Activated CD4-positive, CD25-positive, alpha-beta regulatory T cell treated with anti-CD3 and anti-CD28 coated beads, Interleukin-2, amount 50 U/mL, for 72 hours (primary cell): Measurements from ENCODE around the gene NKIRAS2.
A peak's percentile ranks its signal among the peaks of the same experiment; 100 is the strongest.

Experiments used
- DNase-seq: peaks from one replicate; pipeline ENCODE4 v3.0.0; 2021

NKIRAS2 gene

DNA sequence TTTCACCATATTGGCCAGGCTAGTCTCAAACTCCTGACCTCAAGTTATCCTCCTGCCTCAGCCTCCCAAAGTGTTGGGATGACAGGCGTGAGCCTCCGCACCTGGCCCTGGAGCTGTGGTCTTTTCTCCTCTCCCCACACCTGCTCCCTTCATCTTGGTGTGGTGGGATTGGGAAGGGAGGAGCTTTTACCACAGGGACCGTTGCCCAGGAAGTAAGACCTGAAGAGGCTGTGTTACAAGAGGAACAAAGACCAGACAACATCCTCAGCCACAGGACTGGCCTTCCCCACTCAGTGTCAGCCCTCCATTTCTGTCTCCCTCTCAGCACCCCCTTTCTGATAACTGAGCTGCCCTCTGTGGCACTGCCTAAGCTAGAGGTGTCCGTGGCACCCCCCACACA lies 39.9 kb downstream of the NKIRAS2 start:
- no peak for DNase-seq

DNA sequence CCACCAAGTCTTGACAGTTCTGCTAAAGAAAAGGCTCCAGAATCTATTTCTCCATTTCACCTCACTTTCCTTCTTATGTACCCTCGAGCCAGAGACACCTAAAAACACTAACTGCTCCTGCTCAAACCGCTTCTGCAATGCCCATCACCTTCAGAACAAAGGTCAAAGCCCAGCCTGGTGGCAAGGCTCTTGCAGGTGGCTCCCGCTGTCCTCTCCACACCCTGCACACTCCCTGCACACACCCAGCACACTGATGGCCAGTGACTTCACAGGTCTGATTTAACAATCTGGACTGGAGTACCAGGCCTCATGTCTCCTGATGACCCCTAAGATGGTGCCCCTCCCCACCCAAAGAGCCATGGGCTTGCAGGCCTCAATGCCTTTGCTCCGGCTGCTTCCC lies 40.3 kb downstream of the NKIRAS2 start:
- no peak for DNase-seq

DNA sequence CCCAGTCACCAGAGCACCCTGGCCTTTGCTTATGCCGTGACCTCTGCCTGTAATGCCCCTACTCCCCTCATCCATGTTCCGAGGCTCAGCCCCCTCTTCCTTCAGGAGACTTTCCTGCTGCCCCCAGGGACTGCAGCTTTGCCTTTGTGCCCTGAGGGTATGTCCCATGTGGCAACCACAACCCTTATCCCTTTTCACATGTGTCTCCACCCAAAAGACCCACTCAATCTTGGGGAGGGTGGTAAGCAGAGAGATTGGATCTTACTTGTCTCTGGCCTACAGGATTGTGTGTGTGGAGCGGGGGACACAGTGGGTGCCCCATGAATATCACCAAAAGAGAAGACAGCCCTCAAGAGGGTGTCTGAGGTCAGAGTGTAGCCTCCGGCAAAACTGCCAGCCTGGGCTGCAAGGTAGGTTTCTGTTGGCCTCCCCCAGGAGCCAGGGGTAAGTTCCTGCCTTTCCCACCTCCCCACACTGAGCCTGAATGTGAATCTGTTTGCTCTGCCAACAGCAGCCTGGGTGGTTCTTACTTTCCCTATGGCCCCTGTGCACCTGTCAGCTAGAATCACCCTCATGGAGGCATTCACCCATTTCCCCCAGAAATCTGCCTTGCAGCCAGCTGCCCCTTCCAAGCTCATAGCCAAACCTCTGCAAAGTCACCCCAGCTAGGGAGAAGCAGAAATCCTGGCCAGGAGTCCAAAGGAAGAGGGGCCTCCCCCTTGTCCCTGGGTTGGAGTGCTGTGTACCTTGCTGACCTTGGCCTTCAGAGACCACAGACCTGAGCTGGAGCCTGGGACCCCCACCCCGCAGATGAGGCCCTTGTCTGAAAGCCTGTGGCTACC lies 42.0 kb downstream of the NKIRAS2 start:
- no peak for DNase-seq

DNA sequence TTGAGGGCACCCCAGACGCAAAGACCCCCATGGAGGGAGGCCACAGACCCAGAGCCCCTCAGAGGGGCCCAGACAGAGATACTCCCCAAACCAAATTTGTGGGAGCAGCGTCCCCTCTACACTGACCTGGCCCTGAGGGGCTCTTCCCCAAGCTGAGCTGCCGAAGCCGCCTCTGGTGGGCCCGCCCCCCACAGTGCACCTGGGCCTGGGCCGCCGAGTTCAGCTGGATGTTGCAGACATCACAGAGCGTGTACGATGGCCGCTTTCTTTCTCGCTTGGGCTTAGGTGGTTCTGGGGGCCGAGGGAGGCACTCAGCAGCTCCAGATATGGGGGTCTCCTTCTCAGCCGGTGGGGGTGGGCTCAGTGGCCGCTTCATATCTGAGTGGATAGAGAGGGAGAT lies 42.8 kb downstream of the NKIRAS2 start:
- no peak for DNase-seq

DNA sequence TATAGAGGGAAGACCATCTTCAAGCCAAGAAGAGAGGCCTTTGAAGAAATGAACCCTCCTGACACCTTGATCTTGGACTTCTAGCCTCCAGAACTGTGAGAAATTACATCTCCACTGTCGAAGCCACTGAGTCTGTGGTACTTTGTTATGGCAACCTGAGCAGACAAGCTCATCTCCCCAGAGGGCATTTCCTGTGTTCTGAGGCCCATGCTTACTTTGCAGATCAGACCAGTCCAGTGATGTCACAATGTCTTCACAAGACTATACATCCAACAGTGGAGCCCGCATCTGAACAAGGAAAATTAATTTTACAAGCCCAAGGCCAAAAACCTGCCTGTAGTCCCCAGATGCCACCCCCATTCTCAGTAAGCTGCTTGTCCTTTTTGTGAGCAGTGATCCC lies 45.3 kb downstream of the NKIRAS2 start:
- no peak for DNase-seq

DNA sequence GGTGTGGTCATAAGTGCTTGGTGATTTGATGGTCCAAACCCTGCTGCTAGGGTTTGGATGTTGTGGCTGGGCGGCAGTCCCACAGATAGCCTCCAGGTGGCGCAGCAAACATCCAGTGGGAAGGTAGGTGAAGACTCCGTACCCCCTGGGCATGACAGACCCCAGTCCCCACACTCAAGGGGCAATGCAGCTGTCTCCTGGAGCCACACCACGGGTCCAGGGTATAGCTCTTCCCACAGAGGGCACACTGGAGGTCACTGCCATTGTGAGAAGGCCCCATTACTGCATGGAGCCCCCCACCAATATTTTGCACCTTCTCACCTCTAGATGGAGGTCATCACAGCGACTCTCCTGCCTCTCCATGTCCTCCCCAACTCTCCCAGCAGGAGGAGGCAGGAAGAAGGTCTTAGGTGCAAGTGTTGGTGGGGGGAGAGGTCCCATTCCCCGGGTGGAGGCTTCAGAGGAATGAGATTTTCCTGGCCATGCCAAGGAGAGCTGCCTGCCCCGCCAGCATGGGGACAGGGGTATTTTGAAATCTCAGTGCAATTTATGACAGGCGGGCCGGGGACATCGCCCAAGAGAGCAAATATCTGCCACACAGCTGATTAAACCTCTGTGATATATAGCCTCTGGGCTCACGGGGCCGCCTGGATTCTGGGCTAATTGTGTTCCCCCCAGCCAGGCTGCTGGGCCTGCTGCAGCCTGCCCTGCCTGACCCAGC lies 47.6 kb downstream of the NKIRAS2 start:
- peak; percentile 81 for DNase-seq

DNA sequence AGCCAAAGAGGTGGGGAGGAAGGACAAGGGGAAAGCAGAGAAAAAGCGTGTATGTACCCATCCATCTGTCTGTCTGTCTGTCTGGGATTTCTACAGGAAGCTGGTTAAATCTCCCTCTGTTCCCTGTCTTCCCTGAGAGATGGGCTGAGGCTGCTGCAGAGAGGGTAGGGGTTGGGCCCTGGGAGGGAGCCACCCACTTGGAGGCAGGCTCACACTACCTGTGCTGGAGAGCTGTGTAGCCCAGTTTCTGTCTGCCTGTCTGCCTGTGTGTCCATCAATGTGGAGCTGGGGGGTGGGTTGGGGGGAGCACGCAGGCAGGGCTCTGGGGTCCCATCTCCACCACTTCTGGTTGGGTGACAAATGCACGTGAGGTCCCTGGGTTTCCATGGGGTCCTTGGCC lies 49.1 kb downstream of the NKIRAS2 start:
- no peak for DNase-seq

DNA sequence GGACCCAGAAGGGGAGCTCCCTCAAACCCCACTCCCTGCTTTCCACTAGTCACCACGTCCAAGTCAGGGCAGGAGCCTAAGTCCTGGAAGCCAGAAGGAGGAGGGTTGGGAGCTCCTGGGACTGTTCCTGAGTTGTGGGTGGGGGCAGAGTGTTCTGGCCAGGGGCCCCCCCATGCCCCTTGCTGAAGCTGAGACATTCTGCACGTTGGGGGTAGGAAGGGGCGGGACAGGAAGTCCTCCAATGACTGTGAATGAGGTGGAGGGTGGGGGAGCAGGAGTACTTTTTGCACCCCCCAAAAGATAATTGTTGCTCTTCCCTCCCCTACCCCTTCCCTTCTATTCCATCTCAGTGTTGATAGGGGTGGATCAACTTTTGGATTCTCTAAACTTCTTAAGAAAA lies 51.9 kb downstream of the NKIRAS2 start:
- DNase-seq = no peak

DNA sequence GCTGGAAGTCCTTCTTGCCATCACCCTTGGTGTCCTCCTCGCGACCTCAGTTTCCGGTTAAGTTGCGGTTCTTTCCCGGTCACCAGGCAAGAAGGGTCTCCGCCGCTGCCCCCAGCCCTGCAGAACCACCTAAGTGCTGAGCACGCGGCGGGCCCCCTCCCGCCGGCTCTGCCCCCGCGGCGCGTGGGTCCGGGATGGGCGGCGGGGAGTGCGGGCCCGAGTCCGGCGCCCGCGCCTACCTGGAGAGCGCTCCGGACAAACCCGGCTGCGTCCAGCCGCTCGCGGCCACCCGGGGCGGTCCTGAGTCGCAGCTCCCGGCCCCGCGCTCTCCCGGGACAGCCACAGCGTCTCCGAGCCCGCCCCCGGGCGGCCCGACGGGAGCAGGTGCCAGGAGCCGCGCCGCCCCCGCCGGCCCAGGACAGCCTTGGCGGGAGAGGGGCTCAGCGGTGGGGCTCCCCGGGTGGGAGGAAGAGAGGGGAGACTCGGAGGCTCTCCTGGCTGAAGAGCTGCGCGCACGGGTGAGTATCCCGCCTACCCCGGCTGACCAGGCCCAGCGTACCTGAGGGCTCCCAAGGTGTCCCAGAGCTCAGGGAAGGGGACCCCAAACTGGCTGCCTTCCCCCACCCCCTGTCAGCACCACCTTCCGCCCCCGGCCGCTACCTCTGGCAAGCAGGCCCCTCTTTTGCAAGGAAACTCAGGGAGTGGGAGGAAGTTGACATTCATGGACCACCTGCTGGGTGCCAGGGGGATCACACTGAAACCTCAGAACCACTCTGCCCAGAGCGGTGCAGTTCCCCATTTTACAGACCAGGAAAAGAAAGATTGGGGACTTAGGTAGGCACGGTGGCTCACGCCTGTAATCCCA lies 52.7 kb downstream of the NKIRAS2 start:
- DNase-seq = no peak
